ENCODE data around the gene DUSP15. TPM values are rescaled to one million over a fixed set of nuclear protein-coding genes. Genes with fewer than 3 reads are reported as not detected.
A peak's percentile ranks its signal among the peaks of the same experiment; 100 is the strongest.

The DUSP15 gene
- total RNA-seq, 1 donor from 2014 or later: 4.0 TPM

DNA sequence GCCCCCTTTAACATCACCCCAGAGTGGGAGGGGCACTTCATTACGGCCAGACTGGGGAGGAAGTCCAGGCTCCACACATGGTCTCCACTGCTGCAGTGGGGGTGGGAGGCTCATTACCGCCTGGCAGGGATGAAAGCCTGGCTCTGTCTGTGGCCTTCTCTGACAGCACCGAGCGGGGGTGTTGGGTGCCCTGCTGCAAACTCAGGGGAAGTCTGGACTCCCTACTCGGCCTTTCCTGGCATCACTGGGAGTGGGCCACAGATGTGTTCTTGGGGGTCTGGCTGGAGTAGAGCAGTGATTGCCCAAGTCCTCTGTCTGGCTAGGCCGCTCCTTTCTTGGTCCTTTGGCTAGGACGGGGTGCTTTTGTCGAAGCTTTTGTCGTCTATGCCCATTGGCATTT is 27.2 kb upstream of the DUSP15 start:
- no peak for DNase-seq
- no peak for ATAC-seq
- intact Hi-C loops (cut with micrococcal nuclease): no loop called here

DNA sequence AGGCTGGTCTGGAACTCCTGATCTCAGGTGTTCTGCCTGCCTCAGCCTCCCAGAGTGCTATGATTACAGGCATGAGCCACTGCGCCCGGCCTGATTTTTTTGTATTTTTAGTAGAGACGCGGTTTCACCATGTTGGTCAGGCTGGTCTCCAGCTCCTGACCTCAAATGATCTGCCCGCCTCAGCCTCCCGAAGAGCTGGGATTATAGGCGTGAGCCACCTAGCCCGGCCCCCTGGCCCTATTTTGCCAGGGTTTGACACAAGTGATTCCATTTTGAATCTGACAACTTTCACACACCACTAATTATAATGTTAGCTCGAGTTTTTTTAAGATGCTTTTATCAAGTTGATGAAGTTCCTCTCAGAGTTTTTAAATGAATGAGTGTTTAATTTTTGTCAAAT is 25.7 kb upstream of the DUSP15 start:
- no peak for DNase-seq
- intact Hi-C loops (cut with micrococcal nuclease): no loop called here

DNA sequence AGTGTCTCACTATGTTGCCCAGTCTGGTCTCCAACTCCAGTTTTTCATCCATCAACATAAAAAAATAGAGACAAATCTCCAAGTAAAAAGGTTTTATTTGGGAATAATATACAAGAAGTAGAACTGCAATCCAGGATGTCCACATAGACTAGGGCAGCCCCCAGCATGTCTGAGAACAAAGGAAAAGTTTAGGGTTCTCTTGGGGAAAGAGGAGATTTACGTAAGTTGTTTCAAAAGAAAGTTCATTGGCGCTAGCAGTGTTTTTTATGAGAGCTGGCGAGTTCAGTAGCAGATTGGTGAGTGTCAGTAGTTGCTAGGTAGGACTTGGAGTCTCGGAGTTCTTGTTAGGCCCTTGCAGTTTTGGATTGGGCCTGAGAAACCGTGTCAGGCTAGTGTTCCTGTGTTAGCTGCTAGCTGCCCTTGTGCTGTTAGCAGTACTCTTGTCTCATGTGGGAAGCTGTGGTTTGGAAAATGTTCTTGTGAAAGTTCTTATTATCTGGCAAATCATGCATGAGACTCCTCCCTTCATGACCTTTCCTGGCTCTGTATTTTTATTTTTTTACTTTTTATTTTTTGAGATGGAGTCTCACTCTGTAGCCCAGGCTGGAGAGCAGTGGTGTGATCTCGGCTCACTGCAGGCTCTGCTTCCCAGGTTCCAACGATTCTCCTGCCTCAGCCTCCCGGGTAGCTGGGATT is 24.8 kb upstream of the DUSP15 start:
- intact Hi-C loops (cut with micrococcal nuclease): no loop called here
- ATAC-seq (peak; percentile 100), DNase-seq (no peak)

More for the DNA sequence above, 25.7 kb upstream of the DUSP15 start:
- no peak for ATAC-seq

DNA sequence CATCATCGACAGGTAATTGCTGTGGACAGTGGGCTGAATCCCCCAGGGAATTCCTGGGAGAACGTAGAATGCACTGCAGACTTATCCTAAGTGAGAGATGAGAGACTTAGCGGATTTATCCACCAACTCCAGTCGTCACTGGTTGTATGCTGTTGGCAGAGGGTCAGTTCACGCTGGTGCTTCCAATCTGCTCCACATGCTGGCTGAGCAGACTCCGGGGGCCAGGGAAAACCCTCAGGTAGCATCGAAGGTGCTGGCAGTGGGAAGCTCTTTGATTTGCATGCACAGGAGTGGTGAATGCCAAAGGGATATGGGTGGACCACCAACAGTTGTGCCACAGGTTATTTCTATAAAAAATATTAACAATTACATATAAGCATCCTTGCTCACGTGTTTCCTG is 20.3 kb upstream of the DUSP15 start:
- DNase-seq: no peak
- intact Hi-C loops (cut with micrococcal nuclease): no loop called here
- no peak for ATAC-seq

DNA sequence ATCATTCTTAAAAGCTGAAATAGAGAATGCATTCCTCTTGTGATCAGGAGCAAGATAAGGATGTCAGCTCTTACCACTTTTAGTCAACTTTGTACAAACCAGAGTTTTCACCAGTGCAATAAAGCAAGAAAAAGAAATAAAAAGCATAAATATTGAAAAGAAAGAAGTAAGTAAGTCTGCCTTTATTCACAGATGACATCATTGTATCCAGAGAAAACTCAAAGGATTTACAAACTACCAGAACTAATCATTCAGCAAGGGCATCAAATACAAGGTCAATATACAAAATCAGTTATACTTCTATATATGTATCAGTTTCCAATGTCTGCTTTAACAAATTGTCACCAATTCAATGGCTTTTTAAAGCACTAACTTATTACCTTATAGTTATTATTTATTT is 13.5 kb upstream of the DUSP15 start:
- intact Hi-C loops (cut with micrococcal nuclease): no loop called here
- DNase-seq: no peak
- ATAC-seq: no peak

DNA sequence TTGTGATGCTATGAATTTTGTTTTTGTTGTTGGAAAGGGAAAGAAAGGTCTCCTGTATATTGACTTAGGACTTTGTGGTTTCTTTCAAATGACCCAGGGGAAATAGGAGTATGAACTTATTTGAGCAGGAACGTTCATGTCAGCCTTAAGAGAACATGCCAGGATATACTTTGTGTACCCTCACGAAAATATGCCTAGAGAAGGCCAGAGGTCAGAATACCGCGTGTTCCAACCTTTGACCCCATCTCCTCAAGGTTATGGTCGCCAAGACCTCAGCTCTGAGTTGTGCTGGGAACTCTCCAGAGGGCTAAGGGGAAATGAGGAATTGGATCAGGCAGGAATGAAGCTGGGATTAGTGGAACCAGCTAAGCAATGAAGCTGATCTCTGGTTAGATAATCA is 11.6 kb upstream of the DUSP15 start:
- intact Hi-C loops (cut with micrococcal nuclease): no loop called here
- ATAC-seq: no peak

DNA sequence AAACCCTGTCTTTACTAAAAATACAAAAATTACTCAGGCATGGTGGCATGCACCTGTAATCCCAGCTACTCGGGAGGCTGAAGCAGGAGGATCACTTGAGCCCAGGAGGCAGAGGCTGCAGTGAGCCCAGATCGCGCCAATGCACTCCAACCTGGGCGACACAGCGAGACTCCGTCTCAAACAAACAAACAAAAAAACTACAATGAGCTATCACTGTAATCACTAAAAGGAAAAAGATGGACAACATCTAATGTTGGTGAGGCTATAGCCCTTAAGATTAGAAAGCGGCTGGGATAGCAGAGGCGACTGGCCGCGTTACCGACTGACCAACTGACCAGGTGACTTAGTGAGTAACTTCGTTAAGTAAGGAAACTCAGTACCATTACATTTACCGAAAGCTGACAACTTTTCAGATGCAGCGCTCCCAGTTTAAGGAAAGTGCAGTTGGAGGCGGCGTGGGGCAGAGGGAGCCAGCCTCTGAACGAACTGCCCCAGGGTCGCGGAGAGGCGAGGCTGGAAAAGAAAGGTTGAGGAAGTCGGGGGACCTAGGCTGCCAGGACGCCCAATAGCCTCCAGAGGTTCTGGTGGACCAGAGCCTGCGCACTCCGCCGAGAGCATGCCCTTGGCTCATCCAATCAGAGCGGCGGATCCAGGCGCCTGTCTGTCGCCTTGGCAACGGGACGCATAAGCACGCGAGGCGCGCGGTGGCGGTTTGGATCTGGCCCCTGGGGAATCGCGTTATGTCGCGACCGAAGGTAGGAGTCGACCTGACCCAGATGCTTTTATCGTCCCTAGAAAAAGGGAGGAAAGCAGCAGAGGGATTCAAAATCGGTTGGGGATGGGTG is 9.0 kb upstream of the DUSP15 start:
- intact Hi-C loops (cut with micrococcal nuclease): no loop called here
- ATAC-seq (peak; percentile 99), DNase-seq (peak; percentile 95)

More for the DNA sequence above, 11.6 kb upstream of the DUSP15 start:
- DNase-seq: no peak

DNA sequence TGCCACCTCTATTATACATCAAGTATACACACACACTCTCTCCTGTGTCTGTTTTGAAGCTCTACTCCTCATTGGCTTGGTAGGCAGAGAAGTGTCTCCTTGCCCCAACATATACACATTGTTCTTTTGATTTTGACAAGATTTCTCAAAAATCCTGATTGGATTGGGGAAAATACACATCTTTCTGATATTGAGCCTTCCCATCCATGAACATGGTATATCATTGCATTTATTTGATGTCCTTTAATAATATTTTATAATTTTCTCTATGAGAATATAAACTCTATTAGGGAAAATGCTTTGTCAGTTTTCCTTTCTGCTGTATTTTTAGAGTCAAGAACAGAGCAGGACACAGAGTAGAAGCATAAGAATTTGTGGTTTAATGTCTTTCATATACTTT is 7.4 kb upstream of the DUSP15 start:
- intact Hi-C loops (cut with micrococcal nuclease): no loop called here
- no peak for ATAC-seq
- no peak for DNase-seq

DNA sequence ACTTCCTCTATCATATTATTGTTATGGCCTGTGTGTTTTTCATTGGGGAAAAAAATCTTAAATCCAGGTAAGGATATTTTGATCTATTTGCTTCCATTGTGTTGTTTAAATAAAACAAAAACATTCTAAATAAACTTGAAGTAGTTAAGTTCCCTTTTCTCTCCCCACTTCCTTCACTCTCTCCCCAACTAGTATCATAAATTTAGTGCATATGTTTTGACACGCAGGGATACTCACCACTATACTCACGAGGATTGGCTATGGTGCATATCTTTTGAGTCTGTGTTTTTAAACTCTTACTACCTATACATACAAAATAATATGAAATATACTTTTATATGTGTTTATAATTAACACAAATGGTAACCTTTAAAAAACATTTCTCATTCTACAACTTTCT is 5.3 kb upstream of the DUSP15 start:
- intact Hi-C loops (cut with micrococcal nuclease): no loop called here
- no peak for DNase-seq

DNA sequence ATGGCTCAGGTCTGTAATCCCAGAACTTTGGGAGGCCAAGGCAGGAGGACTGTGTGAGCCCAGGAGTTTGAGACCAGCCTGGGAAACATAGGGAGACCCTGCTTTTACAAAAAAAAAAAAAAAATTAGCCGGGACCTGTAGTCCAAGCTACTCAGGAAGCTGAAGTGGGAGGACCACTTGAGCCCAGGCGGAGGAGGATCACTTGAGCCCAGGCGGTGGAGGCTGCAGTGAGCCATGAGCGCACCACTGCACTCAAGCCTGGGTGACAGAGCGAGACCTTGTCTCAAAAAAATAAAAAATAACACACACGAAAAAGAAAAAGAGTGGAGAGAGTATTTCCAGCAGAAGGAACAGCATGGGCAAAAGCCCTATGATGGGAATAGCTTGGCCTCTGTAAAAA is 2.1 kb upstream of the DUSP15 start:
- intact Hi-C loops (cut with micrococcal nuclease): no loop called here
- ATAC-seq (no peak), DNase-seq (no peak)

More for the DNA sequence above, 5.3 kb upstream of the DUSP15 start:
- no peak for ATAC-seq

DNA sequence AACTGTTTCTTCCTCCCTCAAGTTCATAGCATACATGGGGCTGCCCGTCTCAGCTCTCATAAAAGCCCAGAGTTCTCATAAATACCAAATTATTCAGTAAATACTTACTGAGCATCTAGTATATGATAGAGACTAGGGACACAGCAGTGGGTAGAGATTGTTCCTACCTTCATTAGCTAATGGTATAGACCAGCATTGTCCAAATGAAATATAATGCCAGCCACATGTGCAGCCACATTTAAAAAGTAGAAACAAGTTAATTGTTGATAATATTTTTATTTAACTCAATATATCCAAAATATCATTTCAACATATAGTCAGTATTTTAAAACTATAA is 1.3 kb upstream of the DUSP15 start:
- ATAC-seq: no peak
- DNase-seq: no peak
- intact Hi-C loops (cut with micrococcal nuclease): no loop called here

DNA sequence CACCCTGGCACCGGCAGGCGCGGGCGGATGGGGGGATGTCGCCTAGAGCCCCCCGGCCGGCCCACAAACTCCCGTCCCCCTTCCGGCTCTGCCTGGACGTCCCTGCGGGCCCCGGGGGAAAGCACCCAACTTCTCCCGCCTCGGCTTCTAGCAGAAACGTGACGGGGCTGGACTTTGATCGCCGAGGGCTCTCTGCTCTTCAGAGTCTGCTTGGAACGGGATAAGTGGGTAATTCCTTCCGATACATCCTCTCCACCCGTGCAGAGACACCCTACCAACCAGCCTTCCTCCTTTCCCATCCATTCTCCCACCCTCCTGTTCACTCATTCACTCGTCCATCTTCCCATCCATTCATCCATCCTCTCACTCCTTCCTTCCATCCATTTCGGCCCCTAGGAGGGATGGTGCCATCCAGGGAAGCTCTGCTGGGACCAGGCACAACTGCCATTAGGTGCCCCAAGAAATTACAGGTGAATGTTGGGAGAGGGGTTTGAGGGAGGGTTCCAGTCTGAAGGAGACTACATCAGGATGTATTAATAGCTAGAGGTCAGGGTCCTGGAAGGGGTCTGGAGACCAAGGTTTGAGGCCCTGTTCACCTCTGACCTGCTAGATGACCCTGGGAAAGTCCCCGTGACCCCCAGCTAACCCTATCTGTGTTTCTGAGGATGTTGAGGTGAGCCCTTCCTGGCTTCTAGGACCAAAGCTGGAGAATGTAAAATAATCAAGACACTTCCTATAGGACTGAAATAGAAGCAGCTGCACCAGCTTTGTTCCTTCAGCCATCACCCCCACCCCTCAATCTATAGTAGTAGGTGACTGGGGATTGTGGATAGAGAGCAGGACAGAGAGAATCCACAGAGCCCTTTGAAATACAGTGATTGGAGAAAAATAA is 645 bp upstream of the DUSP15 start:
- ATAC-seq: no peak
- DNase-seq: no peak
- intact Hi-C loops (cut with micrococcal nuclease): no loop called here

DNA sequence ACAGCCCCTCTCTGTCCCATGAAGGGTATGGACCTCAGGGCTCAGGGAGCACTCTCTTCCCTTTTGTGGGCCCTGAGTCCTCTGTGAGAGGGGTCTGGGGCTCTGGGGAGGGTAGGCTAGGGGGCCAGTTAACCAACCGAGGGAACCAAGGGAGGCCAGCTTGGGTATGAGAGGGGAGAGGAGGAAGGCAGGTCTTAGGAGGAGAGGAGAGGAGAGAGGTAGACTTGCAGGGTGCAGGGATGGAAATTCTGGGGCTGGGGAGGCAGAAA is 720 bp downstream of the DUSP15 start:
- no peak for ATAC-seq
- intact Hi-C loops (cut with micrococcal nuclease): no loop called here
- DNase-seq: no peak

DNA sequence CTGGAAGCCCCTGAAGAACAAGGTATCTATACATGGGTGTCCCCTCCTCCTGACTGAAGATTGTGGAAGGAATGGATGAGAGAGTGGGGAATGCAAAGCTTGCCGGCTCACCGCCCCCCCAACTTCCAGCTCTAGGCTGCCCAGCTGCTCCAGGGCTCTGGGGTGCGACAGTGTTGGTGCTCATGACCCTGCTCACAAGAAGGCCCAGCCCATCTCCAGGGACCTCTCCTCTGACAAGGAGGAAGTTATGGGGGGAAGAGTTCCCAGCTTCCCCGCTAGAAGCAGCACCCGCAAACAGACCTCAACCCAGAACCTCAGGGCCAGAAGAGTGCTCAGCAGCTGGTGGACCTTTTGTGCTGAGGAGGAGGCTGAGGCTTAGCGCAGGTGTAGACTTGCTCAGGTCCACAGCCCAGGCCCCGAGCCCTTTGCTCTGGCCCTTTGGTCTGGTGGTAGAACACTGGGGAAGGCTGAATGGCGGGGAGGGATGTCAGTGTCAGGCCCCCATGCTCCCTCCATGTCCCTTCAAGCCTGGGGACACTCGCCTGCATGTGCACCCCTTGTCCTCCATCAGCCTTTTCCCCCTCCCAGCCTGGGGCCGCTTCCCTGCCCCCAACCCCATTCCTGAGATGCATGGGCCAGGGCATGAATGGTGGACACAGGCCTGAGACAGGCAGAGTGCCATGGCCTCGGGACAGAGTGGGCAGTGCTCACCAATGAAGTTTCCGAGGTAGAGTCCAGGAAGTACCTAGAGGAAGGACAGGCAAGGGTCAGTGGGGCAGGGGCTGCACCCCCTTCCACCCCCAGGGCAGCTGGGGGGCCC is 1.3 kb downstream of the DUSP15 start:
- DNase-seq: no peak
- intact Hi-C loops (cut with micrococcal nuclease): no loop called here
- ATAC-seq: no peak

DNA sequence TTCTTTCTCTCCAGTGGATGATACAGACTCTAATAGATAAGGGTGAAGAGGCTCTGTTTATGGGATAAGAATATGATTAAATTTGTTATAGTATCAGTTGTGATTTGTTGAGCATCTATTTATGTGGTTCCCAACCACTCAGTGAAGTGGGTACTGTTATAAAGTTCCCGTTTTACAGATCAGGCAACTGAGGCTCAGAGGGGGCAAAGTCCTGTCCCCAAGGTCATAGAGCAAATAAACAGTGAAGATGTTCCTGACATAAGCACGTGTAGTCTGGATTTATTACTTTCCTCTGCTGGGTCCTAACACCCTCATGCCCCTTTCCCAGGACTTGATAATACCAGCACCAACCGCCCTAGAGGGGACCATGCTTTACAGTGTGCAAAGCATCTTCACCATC is 4.1 kb downstream of the DUSP15 start:
- intact Hi-C loops (cut with micrococcal nuclease): no loop called here
- DNase-seq (no peak), ATAC-seq (no peak)

DNA sequence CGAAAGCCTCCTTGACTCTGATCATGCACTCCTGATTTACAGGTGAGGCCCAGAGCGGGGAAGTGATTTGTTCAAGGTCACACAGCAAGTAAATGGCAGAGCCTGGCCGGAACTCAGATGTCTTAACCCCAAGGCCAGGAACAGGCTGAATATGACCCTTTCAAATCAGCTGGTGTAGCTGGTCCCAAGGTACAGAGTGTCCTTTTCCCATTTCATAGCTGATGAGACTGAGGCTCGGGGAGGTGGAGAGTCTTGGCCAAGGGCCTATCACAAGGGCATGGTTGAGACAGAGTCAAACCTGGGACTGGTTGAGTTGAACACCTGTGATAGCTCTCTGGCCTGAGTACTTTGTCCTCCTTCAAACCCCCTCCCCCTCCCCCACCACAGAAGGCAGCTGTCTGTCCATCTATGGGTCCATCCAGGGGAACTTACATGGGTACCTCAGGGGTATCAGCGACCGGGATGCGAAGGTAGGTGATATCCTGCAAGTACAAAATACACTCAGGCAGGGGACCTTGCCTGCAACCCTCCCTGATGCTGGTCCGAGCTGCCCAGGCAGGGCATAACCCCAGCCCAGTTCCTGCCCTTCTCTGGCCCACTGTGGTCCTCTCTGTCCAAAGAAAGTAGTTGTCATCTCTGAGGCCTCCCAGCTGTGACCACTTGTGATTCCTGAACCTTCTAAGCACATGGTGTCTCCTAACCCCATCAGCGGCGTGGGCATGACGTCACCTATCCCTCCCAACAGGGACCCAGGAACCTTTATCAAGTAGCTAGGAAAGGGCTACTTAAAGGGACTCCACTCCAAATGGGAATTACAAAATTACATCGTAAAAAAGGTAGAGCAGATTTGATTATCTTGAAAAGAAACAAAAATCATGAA is 5.6 kb downstream of the DUSP15 start:
- intact Hi-C loops (cut with micrococcal nuclease): no loop called here
- DNase-seq (no peak), ATAC-seq (no peak)

DNA sequence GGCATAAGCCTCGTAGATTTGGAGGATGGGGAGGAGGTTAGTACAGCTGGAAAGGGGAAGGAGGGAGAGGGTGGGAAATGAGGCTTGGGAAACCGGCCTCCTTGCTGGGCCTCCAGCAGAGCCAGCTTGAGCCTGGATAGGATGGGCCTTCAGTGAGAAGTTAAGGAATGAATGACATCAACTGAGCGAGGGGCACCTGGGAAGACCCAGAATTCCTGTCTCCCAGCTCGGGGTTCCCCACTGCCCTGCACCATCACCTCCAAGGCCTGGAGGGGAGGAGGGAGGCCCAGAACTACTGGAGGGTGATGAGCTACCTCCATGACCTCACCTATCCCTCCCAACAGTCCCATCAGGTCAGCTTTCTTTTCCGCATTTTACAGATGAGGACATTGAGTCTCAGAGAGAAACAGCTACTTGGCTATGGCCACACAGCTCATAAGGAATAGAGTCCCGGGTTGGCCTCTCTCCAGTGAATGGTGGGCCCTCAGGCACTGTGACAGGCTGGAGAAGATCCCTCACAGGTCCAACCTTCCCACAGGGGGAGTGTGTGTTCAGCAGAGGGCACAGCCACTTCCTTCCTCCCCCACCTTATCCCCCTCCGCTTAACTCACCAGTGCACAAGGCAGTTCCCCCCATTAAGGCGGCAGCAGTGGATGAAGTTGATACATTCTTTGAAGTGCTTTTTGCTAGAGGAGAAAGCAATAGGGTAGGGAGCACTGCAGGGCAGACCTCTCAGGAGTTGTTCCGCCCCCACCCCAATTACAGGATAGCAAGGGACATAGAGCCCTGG is 6.8 kb downstream of the DUSP15 start:
- ATAC-seq: no peak
- intact Hi-C loops (cut with micrococcal nuclease): no loop called here
- peak; percentile 16 for DNase-seq

DNA sequence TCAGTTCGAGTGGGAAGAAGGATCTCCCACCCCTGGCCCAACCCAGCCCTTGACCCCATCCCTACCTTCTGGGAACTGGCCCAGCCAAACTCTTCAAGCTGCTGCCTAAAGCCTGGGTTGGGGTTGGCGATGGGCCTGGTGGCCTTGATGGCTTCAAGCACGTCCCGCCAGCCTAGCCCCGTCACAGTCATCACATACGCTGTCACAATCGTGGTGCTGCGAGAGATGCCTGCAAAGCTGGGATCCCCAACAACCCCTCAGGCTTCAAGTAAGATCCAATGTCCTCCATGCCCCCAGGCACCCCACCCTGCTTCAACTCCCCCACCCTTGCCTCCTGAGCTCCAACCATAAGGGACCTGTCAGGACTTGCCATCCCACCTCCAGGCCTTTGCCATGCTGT is 7.8 kb downstream of the DUSP15 start:
- intact Hi-C loops (cut with micrococcal nuclease): no loop called here
- ATAC-seq (no peak), DNase-seq (peak; percentile 26)

Data from left ventricle myocardium superior (tissue), 1 donor.